ENCODE results near the gene MNX1. TPM values are rescaled to one million over a fixed set of nuclear protein-coding genes. Genes with fewer than 3 reads are reported as not detected.

The MNX1 gene
- total RNA-seq, 1 experiment from 2014 or later, result 1.0 TPM

DNA sequence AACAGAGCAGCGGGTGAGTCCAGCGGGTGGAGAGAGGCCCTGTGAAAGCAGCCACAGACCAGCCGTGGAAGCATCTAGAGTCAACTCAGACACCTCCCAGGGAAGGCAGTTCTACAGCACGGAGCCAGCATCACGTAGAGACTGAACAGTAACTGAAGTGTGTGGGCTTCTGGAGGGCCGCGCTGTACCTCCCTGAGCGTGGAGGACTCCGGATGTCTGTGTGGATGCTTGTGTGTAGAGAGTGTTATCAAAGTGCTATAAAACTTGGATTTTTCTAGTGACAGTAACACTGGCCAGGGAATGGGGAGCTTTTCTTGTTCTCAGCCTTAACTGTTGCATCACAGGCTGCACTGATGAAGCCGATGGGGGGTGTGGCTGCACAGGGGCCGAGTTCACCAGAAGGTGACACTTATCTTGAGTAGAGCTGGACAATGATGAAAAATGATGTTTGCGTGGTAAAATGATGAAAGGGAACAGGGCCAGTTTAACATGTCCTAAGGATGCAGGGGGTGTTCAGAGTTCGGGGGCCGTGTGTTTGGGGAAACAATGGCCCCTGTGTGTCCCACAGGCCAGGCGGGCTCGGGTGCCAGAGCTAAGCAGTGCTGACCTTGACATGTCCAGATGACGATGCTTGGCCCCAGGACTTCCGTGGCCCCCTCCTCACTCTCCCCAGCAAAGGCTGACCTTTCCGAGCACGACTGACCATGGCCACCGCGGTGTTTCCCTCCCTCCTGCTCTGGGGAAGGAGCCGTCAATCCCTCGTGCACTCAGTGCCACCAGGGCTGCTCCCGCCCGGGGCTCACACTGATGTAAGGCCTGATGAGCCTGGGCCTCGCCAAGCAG, 21.9 kb downstream of the MNX1 start:
- in situ Hi-C loops (cut with HindIII; ENCODE audit: low sequenced_read_pairs), result no loop called here
- DNase-seq (ENCODE audit: low spot score), result no peak

DNA sequence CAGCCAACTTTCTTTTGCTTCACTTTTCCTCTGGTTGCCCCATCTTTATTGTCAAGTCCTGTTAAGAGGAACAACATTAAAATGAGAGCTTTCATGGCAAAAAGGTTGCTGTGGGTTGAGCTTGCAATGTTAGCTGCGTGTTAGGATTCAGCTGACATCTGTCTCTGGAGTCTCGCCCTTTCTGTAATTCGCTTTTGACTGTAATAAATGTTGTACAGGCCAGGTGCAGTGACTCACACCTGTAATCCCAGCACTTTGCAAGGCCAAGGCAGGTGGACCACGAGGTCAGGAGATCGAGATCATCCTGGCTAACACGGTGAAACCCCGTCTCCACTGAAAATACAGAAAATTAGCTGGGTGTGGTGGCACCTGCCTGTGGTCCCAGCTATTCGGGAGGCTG, 24.1 kb downstream of the MNX1 start:
- in situ Hi-C loops (cut with HindIII; ENCODE audit: low sequenced_read_pairs), result no loop called here
- no peak for DNase-seq (ENCODE audit: low spot score)

DNA sequence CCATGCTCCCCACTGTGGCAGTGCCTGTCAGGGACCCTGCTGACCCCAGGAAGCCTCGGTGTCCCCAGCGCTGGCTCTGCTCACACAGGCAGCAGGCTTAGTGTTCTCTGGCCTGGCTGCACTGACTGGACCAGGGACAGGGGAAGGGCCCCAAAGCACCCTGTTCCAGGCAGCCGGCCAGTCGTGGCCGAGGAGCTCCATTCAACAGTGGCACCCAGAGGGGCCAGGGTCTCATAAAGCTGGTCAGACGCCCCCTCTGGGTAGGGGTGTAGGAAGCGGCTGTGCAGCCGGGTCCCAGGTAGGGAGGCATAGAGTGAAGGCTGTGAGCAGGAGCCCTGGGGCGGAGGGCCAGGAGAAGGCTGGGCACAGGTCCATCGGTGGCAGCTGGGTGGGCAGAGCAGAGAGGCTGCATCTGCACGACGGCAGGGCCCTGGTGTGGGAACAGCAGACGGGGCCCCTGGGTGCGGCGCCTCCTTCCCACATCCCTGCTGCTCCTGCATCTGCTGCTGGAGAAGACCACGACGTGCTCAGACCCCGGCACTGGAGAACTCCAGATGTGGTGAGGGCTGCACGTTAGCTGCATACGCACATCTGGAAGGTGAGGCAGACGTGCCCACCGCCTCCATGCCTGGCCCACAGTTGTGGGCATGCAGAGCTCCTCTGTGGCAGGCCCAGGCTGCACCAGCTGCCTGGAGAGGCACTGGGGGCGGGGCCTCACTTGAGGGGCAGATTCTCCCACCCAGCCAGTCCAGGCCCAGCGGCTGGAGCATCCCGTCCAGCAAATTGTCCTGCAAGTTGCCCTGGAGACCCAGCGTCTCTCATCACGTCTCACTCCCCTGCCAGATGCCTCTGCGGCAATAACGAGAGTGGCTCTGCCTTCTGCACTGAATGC, 25.1 kb downstream of the MNX1 start:
- in situ Hi-C loops (cut with HindIII; ENCODE audit: low sequenced_read_pairs), result no loop called here
- no peak for DNase-seq (ENCODE audit: low spot score)

DNA sequence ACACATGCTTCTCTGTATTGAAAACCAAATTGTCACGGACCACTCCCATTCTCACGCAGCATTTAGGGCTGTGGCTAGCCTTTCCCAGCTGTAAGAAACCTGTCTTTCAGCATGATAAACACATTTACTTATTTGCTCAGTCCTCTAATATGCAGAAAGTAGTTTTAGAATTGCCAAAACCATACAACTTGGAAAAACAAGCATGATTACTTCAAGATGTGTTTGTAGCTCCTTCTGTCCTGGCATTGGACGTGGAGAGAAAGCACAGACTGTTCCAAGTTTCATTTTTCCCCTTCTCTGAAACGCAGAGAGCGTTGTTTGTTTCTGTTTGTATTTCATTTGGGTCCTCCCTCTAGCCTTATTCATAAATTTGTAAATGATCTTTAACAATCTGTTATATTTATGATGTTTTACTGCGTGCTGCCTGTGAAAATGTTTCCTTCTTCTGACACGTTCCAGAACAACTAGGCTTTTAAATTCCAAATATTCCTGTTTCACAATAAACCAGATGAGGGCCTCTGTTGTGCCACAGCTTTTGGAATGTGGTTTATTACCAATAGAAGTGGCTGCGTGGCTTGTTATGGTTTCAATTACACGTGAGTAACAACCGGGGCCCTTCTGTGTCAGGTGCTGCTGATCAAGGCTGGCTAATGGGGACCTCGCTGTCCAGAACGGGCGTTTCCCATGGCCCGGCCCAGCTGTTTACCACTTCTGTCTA, 26.1 kb downstream of the MNX1 start:
- DNase-seq (ENCODE audit: low spot score), result no peak
- in situ Hi-C loops (cut with HindIII; ENCODE audit: low sequenced_read_pairs), result no loop called here

DNA sequence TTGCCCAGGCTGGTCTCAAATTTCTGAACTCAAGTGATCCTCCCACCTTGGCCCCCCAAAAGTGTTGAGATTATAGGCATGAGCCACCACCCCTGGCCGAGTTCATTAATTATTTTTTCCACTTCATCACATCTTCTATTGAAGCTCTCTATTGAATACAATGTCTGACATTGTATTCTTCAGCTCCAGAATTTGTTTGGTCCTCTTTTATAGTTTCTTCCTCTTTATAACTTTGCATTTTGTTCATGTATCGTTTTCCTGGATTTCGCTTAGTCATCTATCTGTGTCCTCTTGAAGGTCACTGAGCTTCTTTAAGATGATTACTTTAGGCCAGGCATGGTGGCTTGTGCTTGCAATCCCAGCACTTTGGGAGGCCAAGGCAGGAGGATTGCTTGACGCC, 30.8 kb downstream of the MNX1 start:
- DNase-seq (ENCODE audit: low spot score), result no peak
- in situ Hi-C loops (cut with HindIII; ENCODE audit: low sequenced_read_pairs), result no loop called here

DNA sequence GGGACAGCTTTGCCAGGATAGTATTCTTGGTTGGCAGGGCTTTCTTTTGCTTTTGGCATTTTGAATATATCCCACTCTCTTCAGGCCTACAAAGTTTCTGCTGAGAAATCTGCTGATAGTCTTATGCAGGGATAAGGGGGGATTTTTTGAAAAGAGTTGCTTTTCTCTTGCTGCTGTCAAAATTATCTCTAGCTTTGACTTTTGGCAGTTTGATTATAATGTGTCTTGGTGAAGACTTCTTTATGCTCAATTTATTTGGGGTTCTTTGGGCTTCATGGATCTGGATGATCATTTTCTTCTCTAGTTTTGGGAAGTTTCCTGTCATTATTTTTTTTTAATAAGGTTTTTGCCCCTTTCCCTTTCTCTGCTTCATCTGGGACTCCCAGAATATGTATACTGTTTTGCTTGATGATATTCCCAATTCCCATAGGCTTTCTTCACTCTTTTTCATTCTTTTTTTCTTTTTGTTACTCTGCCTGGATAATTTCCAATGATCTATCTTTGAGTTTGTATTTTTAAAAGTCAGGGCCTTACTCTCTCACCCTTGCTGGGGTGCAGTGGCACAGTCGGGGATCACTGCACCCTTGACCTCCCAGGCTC, 31.4 kb downstream of the MNX1 start:
- in situ Hi-C loops (cut with HindIII; ENCODE audit: low sequenced_read_pairs), result no loop called here
- DNase-seq (ENCODE audit: low spot score), result no peak

DNA sequence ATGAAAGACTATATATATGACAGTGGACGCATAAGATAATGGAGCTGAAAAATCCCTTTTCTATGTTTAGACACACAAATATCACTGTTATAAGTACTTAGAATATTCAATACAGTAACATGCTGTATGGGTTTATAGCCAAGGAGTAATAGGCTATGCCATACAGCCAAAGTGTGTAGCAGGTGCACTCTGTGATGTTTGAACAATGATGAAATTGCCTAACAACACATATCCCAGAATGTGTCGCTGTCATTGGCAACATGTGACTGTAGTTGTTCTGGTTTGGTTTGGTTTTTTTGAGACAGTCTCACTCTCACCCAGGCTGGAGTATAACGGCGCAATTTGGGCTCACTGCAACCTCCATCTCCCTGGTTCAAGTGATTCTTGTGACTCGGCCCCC, 34.8 kb downstream of the MNX1 start:
- no peak for DNase-seq (ENCODE audit: low spot score)
- in situ Hi-C loops (cut with HindIII; ENCODE audit: low sequenced_read_pairs), result no loop called here

DNA sequence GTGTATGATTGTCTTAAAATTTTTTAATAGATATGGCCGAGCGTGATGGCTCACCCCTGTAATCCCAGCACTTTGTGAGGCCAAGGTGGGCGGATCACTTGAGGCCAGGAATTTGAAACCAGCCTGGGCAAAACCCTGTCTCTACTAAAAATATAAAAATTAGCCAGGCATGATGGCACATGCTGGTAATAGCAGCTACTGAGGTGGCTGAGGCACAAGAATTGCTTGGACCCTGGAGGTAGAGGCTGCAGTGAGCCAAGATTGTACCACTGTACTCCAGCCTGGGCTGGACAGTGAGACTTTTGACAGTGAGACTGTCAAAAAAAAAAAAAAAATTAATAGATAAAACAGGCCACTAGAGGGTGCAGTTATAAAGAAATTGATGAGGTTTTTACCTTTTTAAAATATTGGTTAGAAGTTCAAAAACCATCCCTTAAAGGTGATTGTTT, 40.5 kb downstream of the MNX1 start:
- in situ Hi-C loops (cut with HindIII; ENCODE audit: low sequenced_read_pairs), result no loop called here
- DNase-seq (ENCODE audit: low spot score), result no peak

DNA sequence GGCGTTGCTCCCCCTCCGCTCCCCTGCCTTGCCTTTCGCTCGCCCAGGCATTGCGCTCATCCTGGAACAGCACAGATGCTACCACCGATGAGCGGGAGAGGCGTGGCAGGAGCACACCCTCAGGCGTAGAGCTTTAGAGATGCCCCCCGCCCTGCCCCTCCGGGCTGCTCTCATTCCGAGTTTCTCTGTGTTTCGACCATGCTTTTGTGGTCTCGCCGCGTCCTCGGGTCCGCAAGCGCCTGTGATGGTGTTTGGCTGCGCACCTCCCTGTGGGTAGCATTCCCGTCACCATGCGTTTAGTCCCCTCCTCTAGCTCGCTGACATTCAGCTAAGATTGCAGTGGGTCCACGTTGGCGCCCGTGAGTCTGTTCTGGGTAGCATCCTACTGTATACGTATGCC, 42.3 kb downstream of the MNX1 start:
- in situ Hi-C loops (cut with HindIII; ENCODE audit: low sequenced_read_pairs), result no loop called here
- no peak for DNase-seq (ENCODE audit: low spot score)

DNA sequence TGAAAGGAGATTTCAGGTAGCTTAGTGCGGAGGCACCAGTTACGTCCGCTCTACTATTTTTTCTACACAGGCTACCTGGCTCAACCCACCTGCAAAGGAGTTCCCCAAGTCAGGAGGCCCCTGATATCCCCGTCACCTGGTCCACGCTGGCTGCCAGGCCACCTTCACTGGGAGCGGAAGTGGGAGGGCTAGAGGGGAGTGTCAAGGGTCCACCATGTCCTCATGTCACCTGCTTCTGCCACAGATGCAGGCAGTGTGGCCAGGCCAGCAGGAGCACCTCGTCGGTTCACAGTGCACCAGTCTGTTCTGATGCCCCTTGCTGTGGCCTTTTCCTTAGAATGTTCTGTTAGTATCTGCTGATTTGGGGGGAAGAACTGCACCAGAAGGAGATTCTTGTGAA, 44.1 kb downstream of the MNX1 start:
- in situ Hi-C loops (cut with HindIII; ENCODE audit: low sequenced_read_pairs), result no loop called here
- DNase-seq (ENCODE audit: low spot score), result no peak

DNA sequence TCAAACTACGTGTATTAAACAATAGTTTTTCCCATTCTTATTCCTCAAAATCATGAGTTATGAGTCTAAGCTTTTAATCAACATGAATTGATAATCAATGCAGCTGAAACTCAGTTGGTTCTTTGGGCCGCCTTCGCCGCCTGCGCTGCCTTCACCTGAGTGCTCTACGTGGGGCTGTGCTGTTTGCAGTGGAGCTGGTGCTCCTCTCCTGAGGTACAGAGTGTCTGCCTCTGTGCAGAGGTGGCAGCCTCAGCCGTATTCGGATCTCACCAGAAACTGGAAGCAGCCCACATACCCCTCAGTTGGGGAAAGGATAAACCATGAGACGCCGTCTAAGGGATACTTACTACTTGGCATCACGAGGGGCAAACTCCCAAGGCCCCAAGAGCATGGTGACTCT, 45.5 kb downstream of the MNX1 start:
- DNase-seq (ENCODE audit: low spot score), result no peak
- in situ Hi-C loops (cut with HindIII; ENCODE audit: low sequenced_read_pairs), result no loop called here

DNA sequence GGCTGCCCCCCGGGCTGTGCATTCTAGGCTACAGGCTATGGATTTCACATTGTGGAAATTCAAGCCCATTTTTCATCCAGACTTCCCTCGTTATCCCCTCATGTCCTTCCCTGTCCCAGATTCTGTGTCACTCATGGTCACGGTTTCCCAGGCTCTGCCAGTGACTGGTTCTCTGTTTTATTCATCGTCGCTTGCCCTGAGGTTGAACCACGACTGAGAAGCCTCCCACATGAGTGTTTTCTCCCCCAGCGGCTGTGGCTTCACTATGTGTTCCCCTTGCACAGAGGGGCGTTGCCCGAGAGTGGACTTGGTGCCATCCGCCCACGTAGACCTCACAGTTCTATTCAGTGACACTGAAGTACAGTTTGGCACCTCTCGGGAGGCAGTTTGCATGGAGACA, 47.0 kb downstream of the MNX1 start:
- in situ Hi-C loops (cut with HindIII; ENCODE audit: low sequenced_read_pairs), result no loop called here
- DNase-seq (ENCODE audit: low spot score), result no peak

DNA sequence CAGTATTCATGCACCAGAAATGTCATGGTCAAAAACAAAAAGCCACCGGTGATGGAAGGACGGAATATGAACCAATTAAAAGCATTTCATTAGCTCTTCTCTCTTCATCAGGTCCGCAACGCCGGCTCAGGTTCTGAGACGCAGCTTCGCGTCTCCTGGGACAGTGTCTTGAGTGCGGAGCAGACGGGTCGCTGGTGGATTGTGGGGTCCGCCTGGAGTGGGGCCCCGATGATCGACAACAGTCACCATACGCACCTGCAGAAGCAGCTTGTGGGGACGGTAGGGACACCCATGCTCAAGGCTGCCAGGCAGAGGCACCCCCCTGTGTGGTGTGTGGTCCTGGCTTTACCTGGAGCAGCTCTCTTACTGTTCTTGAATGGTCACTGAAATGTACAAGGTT, 47.6 kb downstream of the MNX1 start:
- in situ Hi-C loops (cut with HindIII; ENCODE audit: low sequenced_read_pairs), result no loop called here
- DNase-seq (ENCODE audit: low spot score), result no peak

DNA sequence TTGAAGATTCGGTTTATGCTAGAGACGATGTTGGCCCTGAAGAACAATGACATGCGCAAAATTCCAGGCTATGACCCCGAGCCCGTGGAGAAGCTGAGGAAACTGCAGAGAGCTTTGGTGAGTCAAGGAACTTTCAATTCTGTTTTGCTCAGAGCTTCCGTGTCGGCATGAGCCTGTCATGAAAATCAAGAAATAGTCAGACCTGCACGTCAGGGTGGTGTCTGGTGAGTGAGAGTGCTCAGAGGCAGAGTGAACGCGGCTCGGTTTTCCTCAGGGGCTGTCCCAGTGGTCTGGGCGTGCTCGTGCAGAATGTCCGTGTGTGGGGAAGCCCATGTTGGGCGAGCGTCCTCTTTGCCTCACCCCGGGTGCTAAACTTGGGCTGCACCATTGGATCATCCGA, 48.3 kb downstream of the MNX1 start:
- in situ Hi-C loops (cut with HindIII; ENCODE audit: low sequenced_read_pairs), result no loop called here

DNA sequence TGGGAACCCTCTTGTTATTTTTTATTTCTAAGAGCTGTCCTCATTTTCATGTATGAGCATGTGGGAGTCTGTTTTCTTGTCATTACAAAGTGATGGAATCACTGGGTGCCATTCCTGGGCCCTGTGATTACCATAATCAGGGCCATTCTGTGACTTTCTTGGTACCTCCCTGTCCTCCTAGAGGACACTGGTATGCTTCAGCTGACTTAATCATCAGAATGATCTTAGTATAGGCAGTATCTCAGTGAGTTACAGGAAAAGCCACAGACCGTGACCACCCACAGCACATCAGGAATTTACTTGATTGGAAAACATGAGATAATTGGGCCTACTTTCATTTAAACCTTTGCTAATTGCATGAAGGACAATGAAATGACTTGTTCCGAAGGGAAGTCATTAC, 53.7 kb downstream of the MNX1 start:
- DNase-seq (ENCODE audit: low spot score), result no peak
- in situ Hi-C loops (cut with HindIII; ENCODE audit: low sequenced_read_pairs), result no loop called here

More for the DNA sequence above, 48.3 kb downstream of the MNX1 start:
- no peak for DNase-seq (ENCODE audit: low spot score)

DNA sequence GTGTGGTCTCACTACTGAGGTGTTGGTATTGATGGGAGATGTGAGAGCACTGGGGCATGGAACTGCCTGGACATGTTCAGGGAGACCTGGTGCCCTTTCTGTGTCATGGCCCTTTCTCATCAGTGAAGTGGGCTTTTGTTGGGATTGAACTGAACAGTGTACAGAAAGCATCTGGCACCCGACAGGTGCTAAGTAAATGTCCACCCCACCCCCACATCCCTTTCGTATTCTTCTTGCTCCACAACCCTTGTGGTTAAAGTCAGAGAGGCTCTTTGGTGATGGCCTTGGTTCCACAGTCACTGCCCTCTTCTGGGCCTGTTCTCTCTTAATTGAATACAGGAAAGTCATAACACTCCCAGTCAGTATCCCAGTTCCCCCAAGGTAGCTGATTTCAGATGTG, 55.5 kb downstream of the MNX1 start:
- in situ Hi-C loops (cut with HindIII; ENCODE audit: low sequenced_read_pairs), result no loop called here
- no peak for DNase-seq (ENCODE audit: low spot score)

All from G401 (cell line).